GM18526 (cell line): ENCODE measurements around the gene NCAPD3.

ENCODE experiments used
- POLR2A ChIP-seq: IDR thresholded peaks from 3 replicates; pipeline ENCODE4 v1.6.1; 2011; ENCODE audit not compliant: insufficient read length; ENCODE audit errors: extremely low read depth

NCAPD3 gene

DNA sequence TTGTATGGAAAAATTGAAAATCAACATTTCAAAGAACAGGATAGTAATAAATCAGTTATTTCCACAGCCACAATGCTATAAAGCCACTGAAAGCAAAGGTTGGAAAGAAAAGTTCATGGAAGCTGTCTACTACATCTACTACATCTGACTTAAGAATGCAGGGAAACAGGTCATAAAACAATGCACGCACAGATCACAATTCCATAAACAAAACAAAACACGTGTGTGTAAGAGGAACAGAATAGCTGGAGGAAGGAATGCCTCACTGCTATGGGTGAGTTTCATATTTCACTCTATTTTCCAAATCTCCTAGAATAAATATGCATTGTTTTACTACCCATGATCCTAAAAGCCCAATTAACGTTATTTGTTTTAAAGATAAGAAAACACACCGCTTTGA is 66.3 kb downstream of the NCAPD3 start:
- no peak for TF ChIP-seq POLR2A

DNA sequence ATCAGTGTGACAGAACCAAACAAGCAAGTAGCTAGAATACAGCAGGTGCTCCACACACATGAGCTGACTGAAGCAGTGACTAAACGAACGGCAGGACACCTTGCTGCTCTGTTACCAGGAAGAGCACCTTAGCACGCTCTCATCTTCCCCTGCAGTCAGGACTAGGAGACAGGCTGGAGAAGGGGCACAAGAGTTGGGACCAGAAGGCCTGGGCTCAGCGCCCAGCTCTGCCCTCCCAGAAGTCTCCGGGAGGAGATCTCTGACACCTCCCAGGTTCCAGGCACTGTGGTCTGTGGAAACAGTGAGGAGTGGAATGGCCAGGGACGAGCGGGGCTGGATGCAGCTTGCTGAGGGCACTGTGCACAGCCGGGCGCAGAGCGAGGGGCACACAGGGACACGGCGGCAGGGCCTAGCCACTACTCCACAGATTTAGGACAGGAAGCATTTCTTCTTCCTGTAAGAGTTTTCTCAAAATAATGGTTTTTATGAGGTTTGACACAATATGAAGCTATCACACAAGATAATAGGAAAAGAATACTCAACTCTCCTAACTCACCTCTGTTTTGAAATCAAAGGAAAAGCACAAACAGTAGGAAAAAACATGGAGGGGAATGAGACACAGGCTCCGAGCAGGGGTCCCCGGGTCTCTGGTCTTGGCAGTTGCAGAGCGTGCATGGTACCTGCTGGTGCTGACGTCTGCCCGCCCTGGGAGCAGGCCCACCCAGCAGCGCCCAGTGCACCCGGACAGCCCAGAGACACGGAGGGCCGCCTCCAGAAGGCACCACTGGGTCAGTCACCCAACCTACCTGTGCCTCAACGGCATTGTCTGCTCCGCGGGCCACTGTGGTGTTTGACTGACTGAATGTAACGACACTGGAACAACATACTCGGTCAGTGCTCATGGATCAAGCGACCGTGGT is 67.6 kb downstream of the NCAPD3 start:
- TF ChIP-seq POLR2A = no peak

DNA sequence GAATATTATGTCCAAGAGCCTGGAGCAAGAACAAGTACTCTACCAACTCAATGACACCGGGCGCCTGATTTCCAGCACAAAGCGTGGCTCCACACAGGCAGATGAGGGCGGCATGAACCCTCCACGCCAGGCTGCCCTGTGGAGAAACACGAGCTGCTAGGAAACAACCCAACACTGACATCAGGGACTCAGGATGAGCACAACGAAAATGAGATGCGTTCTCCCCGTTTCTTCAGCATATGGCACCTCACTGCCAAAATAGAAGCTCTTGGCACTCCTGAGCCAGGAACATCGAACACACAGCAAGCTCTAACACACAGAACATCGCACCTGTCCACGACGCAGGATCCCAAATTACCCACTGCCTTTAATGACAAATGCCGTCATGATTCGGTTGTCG is 68.3 kb downstream of the NCAPD3 start:
- no peak for TF ChIP-seq POLR2A

DNA sequence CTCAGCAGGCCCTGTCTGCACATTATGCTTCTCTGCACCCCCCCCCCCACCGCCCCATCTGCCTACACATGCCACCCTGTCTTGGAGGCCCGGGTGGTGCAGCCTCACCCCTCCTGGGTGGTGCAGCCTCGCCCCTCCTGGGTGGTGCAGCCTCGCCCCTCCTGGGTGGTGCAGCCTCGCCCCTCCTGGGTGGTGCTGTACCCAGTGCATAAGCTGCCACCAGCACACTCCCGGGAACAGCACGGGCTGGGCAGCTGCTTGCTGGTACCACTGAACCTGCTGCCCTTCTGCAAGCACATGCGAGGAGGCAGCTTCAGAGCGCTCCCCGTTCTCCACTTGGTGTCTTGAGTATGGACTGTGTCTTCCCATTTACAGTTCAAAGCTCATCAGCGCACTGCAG is 69.3 kb downstream of the NCAPD3 start:
- no peak for TF ChIP-seq POLR2A

DNA sequence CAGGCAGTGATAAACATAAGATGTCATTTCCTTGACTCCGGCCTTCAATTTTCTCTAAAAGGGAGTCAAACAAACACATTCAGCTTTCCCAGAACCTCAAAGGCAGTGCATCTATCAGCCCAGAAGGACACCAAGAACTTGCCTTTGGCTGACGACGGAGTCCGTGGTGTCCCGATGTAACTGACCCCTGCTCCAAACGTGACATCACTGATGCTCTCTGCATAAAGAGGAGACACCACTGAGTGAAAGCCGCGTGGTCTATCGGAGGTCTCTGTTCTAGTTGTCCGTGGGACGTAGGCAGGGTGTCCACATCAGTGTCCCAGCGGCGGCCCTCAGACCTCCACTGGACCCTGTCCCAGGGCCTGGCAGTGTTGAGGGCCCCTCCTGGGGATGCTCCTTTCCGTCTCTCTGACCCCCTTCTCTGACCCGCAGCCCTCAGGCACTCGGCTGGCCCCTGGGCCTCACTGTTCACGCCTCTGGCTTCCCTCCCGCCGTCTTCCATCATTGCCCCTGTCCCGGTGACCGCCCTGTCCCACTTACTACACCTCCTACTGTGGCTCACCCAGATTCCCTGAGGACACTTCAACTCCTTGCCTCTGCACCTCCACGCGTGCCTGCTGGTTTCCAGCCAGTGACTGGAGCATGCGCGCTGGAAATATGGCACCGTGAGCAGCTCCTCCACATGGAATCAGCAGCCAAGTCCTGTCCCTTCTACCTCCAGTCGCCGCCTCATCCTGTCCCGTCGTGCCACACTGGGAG is 70.4 kb downstream of the NCAPD3 start:
- no peak for TF ChIP-seq POLR2A

DNA sequence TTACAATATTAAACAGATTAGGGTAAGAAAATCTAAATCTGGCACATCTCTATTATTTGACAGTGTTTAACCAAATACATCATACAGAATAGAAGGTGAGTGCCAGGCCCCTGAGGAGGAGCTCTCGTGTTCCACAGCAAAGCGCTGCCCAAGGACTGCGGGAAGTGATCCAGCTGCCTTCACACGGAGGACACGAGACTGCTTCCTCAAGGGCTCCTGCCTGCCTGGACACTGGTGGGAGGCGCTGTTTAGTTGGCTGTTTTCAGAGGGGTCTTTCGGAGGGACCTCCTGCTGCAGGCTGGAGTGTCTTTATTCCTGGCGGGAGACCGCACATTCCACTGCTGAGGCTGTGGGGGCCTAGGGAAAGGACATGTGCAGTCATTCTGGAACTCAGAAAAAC is 71.1 kb downstream of the NCAPD3 start:
- TF ChIP-seq POLR2A = no peak

DNA sequence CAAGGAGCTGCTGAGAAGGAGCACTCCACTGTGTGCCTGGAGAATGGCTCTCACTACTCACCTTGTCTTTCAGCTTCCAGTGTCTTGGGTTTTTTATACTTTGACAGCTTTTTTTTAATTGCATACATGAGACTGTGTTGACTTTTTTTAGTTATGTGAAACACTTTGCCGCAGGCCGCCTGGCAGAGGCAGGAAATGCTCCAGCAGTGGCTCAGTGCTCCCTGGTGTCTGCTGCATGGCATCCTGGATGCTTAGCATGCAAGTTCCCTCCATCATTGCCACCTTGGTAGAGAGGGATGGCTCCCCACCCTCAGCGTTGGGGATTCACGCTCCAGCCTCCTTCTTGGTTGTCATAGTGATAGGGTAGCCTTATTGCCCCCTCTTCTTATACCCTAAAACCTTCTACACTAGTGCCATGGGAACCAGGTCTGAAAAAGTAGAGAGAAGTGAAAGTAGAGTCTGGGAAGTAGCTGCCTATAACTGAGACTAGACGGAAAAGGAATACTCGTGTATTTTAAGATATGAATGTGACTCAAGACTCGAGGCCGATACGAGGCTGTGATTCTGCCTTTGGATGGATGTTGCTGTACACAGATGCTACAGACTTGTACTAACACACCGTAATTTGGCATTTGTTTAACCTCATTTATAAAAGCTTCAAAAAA is 72.6 kb downstream of the NCAPD3 start:
- no peak for TF ChIP-seq POLR2A

DNA sequence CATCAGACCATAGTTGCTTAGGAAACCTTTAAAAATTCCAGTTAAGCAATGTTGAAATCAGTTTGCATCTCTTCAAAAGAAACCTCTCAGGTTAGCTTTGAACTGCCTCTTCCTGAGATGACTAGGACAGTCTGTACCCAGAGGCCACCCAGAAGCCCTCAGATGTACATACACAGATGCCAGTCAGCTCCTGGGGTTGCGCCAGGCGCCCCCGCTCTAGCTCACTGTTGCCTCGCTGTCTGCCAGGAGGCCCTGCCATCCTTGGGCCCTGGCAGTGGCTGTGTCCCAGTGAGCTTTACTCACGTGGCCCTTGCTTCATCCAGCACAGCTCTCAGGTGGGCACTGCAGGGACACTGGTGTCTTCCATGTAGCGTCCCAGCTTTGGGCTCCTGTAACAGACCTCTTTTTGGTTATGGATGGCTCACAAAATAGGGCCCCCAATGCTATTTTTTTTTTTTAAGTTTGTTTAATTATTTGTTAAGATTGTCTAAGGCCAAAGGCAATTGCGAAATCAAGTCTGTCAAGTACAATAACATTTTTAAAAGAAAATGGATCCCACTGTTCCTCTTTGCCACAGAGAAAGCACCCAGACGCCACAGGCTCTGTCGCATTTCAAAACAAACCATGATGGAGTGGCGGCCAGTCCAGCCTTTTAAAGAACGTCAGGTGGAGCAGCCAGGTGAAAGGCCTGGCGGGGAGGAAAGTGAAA is 73.4 kb downstream of the NCAPD3 start:
- TF ChIP-seq POLR2A = no peak

DNA sequence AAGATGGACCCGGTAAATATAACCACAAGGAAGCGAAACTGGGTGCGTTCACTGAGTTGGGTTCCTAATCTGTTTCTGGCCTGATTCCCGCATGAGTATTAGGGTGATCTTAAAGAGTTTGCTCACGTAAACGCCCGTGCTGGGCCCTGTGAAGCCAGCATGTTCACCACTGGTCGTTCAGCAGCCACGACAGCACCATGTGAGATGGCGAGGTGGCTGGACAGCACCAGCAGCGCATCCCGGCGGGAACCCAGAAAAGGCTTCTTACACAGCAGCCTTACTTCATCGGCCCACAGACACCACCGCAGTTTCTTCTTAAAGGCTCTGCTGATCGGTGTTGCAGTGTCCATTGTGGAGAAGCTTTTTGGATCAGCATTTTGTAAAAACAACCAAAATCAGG is 74.4 kb downstream of the NCAPD3 start:
- no peak for TF ChIP-seq POLR2A

DNA sequence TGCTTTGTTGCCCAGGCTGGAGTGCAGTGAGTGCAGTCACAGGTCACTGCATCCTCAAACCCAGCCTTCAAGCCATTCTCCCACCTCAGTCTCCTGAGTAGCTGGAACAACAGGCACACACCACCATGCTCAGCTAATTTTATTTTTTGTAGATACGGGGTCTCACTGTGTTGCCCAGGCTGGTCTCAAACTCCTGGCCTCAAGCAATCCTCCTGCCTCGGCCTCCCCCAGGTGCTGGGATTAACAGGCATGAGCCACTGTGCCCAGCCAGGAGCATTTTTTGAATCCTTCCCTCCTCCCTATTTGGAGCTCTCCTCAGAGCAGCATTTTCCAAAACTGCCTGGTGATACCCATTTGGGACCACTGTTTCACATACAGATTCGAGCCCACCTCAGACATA is 77.2 kb downstream of the NCAPD3 start:
- no peak for TF ChIP-seq POLR2A

DNA sequence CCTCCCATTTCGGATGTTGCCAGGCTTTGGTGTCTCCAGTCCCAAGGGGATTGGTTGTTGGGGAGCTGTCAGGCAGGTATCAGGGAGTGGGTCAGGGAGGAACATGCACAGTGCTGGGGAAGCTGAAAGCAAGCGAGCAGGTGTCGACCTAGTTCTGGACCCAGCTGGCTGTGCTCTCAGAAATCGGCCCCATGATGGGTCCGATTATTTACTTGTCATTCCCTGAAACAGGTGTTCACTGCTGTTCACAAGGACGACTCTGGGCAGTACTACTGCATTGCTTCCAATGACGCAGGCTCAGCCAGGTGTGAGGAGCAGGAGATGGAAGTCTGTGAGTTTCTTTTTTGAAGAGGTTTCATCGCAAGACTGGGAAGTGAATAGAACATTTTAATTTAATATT is 78.1 kb downstream of the NCAPD3 start:
- TF ChIP-seq POLR2A = no peak

DNA sequence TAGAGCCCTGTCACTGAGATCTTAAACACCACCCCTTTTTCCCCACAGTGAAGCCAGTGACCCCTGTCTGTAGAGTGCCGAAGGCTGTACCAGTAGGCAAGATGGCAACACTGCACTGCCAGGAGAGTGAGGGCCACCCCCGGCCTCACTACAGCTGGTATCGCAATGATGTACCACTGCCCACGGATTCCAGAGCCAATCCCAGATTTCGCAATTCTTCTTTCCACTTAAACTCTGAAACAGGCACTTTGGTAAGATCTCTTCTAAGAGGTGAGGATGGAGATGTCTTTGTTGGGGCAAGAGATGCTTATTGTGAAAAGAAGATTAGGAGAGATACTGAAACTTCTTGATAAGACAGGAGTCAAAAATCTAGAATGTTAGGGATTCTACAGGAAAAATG is 79.0 kb downstream of the NCAPD3 start:
- TF ChIP-seq POLR2A = no peak

DNA sequence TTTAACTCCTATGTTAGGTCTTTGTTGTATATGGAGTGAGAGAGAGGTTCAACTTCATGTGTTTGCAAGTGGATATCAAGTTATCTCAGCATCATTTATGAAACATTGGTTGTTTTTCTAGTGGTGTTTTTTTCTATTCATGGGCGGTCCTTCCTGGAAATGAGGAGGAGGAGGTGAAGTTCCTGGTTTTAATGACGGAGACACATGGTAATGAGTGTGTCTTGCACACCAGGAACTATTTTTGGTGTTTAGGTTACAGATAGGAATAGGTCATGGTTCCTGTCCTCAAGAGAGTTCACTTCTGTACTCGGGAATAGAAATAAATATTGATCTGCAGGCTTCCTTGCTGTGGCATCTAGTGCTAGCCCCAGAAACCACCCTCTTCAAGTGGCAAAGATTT is 80.0 kb downstream of the NCAPD3 start:
- TF ChIP-seq POLR2A = no peak

DNA sequence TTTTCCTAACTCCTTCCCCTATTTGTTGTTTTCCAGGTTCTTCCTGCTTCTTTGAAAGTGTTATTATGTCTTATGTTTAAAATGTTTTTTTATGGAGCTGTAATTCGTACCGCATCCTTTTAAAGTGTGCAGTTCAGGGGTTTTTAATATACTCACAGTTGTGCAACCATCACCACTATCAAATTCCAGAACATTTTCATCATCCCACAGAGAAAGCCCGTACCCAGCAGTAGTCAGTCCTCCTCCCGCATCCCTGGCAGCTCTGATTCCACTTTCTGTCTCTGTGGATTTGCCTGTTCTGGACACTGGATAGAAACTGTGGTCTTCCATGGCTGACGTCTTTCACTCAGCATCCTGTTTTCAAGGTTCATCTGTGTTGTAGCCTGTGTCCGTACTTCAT is 81.2 kb downstream of the NCAPD3 start:
- TF ChIP-seq POLR2A = no peak

DNA sequence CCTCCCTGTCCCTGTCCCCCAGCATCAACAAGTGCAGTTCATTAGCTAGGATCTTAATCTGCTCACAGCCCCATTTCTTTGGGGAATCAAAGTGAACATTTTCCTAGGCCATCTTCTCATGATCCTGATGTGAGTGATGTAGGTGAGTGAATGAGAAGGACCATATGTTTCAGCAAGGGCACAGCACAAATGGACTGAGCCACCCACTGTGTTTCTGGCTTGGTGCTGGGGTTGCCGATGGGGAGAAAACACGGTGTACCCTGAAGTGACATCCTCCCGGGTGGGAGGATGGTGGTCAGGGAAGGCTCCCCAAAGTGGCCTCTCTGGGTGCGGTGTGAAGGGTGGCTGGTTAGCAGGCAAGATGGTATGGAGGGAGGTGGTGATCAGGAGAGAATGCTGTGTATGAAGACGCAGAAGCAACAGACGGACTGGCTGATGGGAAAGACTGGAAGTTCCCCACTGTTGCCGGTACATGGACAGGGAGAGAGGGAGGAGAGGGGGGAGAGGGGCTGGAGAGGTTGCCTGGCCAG is 82.7 kb downstream of the NCAPD3 start:
- no peak for TF ChIP-seq POLR2A
